Lower leg skin (tissue), 3 donors: ENCODE results near the gene PSMB10.

Experiments
- CTCF ChIP-seq, 3 donors: fragments of 450-650 bp; IDR thresholded peaks; one replicate each; pipeline ENCODE4 v1.5.1; 2016; ENCODE audit warnings: antibody characterized with exemption in 3 of 3, mild to moderate bottlenecking in 3 of 3, moderate library complexity in 2 of 3
- POLR2A ChIP-seq, 2 donors: fragments of 450-650 bp; IDR thresholded peaks; one replicate each; pipeline ENCODE4 v1.6.1; 2016 to 2017; ENCODE audit warnings: antibody characterized with exemption in 2 of 2, mild to moderate bottlenecking in 1 of 2, moderate library complexity in 1 of 2

GRCh38 chr16:67948015-67948414 is 11.4 kb upstream of the PSMB10 start:
- TF ChIP-seq POLR2A (IDR thresholded peaks at IDR 0.05) (no peak), CTCF (IDR thresholded peaks at IDR 0.05) (no peak)
